Measurements from ENCODE around the gene IGFBP5. TPM values are rescaled to one million over a fixed set of nuclear protein-coding genes. Genes with fewer than 3 reads are reported as not detected.

The IGFBP5 gene
- total and polyA plus RNA-seq, 2 of the 8 experiments (the other 6 are each of a cell fraction or from before 2014, with no cell fraction given), result 2.2 to 2.5 TPM

DNA sequence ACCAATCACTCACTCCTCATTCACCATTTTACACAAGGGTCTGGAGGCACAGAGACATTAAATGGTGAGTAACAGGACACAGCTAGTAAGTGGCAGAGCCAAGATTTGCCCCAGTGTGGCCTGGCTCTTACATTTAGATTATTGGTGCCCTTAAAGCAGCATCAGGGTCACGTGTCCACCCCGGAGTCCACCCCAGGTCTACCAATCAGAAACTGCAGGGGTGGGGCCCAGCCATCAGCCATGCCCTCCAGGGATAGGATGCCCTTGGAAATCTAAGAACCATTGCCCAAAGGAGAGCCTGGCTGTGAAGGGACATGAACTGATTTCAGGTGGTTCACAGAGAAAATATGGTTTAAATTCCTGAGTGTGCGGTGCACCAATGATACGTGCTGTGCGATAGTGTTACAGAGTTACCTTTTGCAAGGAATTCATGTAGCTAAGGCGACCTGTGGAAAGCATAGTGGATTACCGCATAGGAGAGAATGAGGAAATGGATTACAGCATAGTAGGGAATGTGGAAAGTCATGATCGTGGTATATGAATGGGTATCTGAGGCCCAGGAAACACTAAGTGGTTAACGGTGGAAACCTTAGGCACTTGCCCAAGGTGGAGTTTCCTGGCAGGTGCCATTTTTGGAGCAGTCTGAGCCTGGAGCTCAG is 17.8 kb downstream of the IGFBP5 start (continued):
- TF ChIP-seq, protein P1, sequence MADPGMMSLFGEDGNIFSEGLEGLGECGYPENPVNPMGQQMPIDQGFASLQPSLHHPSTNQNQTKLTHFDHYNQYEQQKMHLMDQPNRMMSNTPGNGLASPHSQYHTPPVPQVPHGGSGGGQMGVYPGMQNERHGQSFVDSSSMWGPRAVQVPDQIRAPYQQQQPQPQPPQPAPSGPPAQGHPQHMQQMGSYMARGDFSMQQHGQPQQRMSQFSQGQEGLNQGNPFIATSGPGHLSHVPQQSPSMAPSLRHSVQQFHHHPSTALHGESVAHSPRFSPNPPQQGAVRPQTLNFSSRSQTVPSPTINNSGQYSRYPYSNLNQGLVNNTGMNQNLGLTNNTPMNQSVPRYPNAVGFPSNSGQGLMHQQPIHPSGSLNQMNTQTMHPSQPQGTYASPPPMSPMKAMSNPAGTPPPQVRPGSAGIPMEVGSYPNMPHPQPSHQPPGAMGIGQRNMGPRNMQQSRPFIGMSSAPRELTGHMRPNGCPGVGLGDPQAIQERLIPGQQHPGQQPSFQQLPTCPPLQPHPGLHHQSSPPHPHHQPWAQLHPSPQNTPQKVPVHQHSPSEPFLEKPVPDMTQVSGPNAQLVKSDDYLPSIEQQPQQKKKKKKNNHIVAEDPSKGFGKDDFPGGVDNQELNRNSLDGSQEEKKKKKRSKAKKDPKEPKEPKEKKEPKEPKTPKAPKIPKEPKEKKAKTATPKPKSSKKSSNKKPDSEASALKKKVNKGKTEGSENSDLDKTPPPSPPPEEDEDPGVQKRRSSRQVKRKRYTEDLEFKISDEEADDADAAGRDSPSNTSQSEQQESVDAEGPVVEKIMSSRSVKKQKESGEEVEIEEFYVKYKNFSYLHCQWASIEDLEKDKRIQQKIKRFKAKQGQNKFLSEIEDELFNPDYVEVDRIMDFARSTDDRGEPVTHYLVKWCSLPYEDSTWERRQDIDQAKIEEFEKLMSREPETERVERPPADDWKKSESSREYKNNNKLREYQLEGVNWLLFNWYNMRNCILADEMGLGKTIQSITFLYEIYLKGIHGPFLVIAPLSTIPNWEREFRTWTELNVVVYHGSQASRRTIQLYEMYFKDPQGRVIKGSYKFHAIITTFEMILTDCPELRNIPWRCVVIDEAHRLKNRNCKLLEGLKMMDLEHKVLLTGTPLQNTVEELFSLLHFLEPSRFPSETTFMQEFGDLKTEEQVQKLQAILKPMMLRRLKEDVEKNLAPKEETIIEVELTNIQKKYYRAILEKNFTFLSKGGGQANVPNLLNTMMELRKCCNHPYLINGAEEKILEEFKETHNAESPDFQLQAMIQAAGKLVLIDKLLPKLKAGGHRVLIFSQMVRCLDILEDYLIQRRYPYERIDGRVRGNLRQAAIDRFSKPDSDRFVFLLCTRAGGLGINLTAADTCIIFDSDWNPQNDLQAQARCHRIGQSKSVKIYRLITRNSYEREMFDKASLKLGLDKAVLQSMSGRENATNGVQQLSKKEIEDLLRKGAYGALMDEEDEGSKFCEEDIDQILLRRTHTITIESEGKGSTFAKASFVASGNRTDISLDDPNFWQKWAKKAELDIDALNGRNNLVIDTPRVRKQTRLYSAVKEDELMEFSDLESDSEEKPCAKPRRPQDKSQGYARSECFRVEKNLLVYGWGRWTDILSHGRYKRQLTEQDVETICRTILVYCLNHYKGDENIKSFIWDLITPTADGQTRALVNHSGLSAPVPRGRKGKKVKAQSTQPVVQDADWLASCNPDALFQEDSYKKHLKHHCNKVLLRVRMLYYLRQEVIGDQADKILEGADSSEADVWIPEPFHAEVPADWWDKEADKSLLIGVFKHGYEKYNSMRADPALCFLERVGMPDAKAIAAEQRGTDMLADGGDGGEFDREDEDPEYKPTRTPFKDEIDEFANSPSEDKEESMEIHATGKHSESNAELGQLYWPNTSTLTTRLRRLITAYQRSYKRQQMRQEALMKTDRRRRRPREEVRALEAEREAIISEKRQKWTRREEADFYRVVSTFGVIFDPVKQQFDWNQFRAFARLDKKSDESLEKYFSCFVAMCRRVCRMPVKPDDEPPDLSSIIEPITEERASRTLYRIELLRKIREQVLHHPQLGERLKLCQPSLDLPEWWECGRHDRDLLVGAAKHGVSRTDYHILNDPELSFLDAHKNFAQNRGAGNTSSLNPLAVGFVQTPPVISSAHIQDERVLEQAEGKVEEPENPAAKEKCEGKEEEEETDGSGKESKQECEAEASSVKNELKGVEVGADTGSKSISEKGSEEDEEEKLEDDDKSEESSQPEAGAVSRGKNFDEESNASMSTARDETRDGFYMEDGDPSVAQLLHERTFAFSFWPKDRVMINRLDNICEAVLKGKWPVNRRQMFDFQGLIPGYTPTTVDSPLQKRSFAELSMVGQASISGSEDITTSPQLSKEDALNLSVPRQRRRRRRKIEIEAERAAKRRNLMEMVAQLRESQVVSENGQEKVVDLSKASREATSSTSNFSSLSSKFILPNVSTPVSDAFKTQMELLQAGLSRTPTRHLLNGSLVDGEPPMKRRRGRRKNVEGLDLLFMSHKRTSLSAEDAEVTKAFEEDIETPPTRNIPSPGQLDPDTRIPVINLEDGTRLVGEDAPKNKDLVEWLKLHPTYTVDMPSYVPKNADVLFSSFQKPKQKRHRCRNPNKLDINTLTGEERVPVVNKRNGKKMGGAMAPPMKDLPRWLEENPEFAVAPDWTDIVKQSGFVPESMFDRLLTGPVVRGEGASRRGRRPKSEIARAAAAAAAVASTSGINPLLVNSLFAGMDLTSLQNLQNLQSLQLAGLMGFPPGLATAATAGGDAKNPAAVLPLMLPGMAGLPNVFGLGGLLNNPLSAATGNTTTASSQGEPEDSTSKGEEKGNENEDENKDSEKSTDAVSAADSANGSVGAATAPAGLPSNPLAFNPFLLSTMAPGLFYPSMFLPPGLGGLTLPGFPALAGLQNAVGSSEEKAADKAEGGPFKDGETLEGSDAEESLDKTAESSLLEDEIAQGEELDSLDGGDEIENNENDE (IDR thresholded peaks at IDR 0.05; ENCODE audit: insufficient replicate concordance, low read length), result no peak
- TF ChIP-seq HDAC6 (IDR thresholded peaks at IDR 0.05; ENCODE audit: low read depth, low read length), result no peak
- no peak for TF ChIP-seq GABPA (IDR thresholded peaks at IDR 0.05; ENCODE audit: borderline replicate concordance, insufficient read depth, low read length)
- TF ChIP-seq POLR2A (IDR thresholded peaks at IDR 0.05; ENCODE audit: control extremely low read depth in 1 of 2, low read depth in 2 of 2, low read length in 2 of 2), result no peak
- no peak for TF ChIP-seq YY1 (IDR thresholded peaks at IDR 0.05; ENCODE audit: low read depth, low read length)

Data from H1 (cell line).